Endothelial cell of umbilical vein (primary cell): Measurements from ENCODE around the gene NFKB2. TPM values are rescaled to one million over a fixed set of nuclear protein-coding genes. Genes with fewer than 3 reads are reported as not detected.

Source experiments
- BruUV-seq: library from RNA; stranded (reverse); fragments of 400-500 nt; replicated peaks from 2 replicates; lab custom pipeline; 2021; lab: Mats Ljungman, UMichigan
- CTCF ChIA-PET: fragments of 300-600, 350-600 bp; sonication (Branson Sonifier 250); formaldehyde crosslinking; loops from one replicate; lab custom pipeline; 2021; ENCODE audit warnings: antibody characterized with exemption, inconsistent platforms; lab: Charles Lee
- POLR2A ChIA-PET: fragments of 300-600, 350-600 bp; sonication (Branson Sonifier 250); formaldehyde crosslinking; loops from one replicate; lab custom pipeline; 2021; ENCODE audit warnings: antibody characterized with exemption, inconsistent platforms; lab: Charles Lee
- DNase-seq: peaks from one replicate; pipeline ENCODE4 v3.0.0-alpha.2; 2011; ENCODE audit warnings: low read depth, low spot score
- FAIRE-seq: peaks from 2 replicates; lab custom pipeline; 2011; peaks lifted over from hg19 to GRCh38; lab: Jason Lieb, UNC
- H2AFZ ChIP-seq: 2 replicates; pipeline ENCODE4 v1.6.0; 2012; ENCODE audit warnings: low read depth, low read length, control low read depth, inconsistent platforms
- H3K27ac ChIP-seq: 2 replicates; pipeline ENCODE4 v1.5.1; 2011; ENCODE audit warnings: low read depth, mild to moderate bottlenecking, control low read depth, low read length, moderate library complexity; ENCODE audit not compliant: insufficient read depth
- H3K27me3 ChIP-seq, 2 experiments: 2 replicates each; pipeline versions ENCODE4 v1.6.0 to v1.6.1; 2011; ENCODE audit warnings: low read length in 2 of 2, mixed read lengths in 1 of 2; ENCODE audit not compliant: control insufficient read depth in 2 of 2, insufficient read depth in 2 of 2
- H3K36me3 ChIP-seq, 2 experiments: 2 replicates in 1 of 2; 3 replicates in 1 of 2; pipeline ENCODE4 v1.5.1; 2011; ENCODE audit warnings: low read length in 2 of 2, mild to moderate bottlenecking in 1 of 2, moderate library complexity in 1 of 2; ENCODE audit not compliant: control insufficient read depth in 2 of 2, insufficient read depth in 2 of 2; ENCODE audit errors: extremely low read depth in 1 of 2
- H3K4me1 ChIP-seq: 3 replicates; pipeline ENCODE4 v1.5.1; 2011; ENCODE audit warnings: mild to moderate bottlenecking, low read length; ENCODE audit not compliant: control insufficient read depth, insufficient read depth; ENCODE audit errors: extremely low read depth
- H3K4me2 ChIP-seq: 2 replicates; pipeline ENCODE4 v1.6.1; 2011; ENCODE audit warnings: low read length, control low read depth, mixed read lengths; ENCODE audit not compliant: insufficient read depth
- H3K4me3 ChIP-seq, 3 experiments: fragments of 200-600 bp in 1 of 3; sonication (generic), shearing (Covaris generic) in 1 of 3; replicated peaks in 1 of 3; 2 replicates each; pipeline ENCODE4 v1.5.1; 2011 to 2016; ENCODE audit warnings: control low read depth in 3 of 3, low read length in 3 of 3, mild to moderate bottlenecking in 2 of 3, inconsistent platforms in 1 of 3, low read depth in 1 of 3, moderate library complexity in 1 of 3; ENCODE audit not compliant: insufficient read depth in 1 of 3
- H3K79me2 ChIP-seq: 2 replicates; pipeline ENCODE4 v1.6.0; 2012; ENCODE audit warnings: low read length, inconsistent platforms; ENCODE audit not compliant: control insufficient read depth, insufficient read depth
- H3K9ac ChIP-seq: replicated peaks from 2 replicates; pipeline ENCODE3; 2011; ENCODE audit warnings: low read length, control low read depth; ENCODE audit not compliant: insufficient read depth; ENCODE audit errors: extremely low read depth
- H3K9me1 ChIP-seq: replicated peaks from 3 replicates; pipeline ENCODE4 v1.6.0; 2011; ENCODE audit warnings: mild to moderate bottlenecking, low read length; ENCODE audit not compliant: control insufficient read depth, insufficient read depth; ENCODE audit errors: extremely low read depth
- H3K9me3 ChIP-seq: replicated peaks from 2 replicates; pipeline ENCODE4 v1.5.1; 2012; ENCODE audit warnings: low read length, inconsistent platforms; ENCODE audit not compliant: control insufficient read depth, insufficient read depth
- H4K20me1 ChIP-seq: replicated peaks from 2 replicates; pipeline ENCODE3; 2011; ENCODE audit warnings: mild to moderate bottlenecking, low read length; ENCODE audit not compliant: control insufficient read depth, insufficient read depth; ENCODE audit errors: extremely low read depth
- EZH2 ChIP-seq: IDR thresholded peaks from 2 replicates; pipeline ENCODE4 v1.6.1; 2012; ENCODE audit warnings: borderline replicate concordance, low read depth, mild to moderate bottlenecking, moderate library complexity, low read length, inconsistent platforms; ENCODE audit not compliant: severe bottlenecking
- FOS ChIP-seq: IDR thresholded peaks from 2 replicates; pipeline ENCODE4 v1.6.1; 2011; ENCODE audit warnings: mild to moderate bottlenecking, low read length, moderate library complexity, borderline replicate concordance; ENCODE audit not compliant: insufficient read depth
- GATA2 ChIP-seq: IDR thresholded peaks from 2 replicates; pipeline ENCODE4 v1.7.0; 2011; ENCODE audit warnings: low read depth, mild to moderate bottlenecking, moderate library complexity, mixed read lengths, low read length; ENCODE audit not compliant: insufficient read length, insufficient read depth
- JUN ChIP-seq: IDR thresholded peaks from 2 replicates; pipeline ENCODE4 v1.6.1; 2011; ENCODE audit warnings: borderline replicate concordance, low read depth; ENCODE audit not compliant: insufficient read length, insufficient read depth
- MAX ChIP-seq: IDR thresholded peaks from 2 replicates; pipeline ENCODE4 v1.6.1; 2011; ENCODE audit not compliant: insufficient read depth, insufficient read length
- POLR2A ChIP-seq: IDR thresholded peaks from 2 replicates; pipeline ENCODE4 v1.6.1; 2012; ENCODE audit warnings: low read depth, mild to moderate bottlenecking, control low read depth, low read length
- POLR2AphosphoS5 ChIP-seq: IDR thresholded peaks from 2 replicates; pipeline ENCODE4 v1.6.1; 2012; ENCODE audit warnings: low read depth, mild to moderate bottlenecking, control low read depth, low read length, moderate library complexity; ENCODE audit not compliant: insufficient read depth
- dilution Hi-C: fragments of 300-500 bp; cut with MboI; formaldehyde crosslinking; loops from one replicate; pipeline ENCODE4 v1.15.0; 2019; ENCODE audit warnings: low sequenced_read_pairs; ENCODE audit not compliant: extremely low pct_ligation_motif_present
- intact Hi-C: fragments of 100-400 bp; cut with micrococcal nuclease; formaldehyde crosslinking; loops from one replicate; pipeline ENCODE4 v1.10.0; 2022
- polyA plus RNA-seq, 4 experiments: library from polyadenylated mRNA; depleted of rRNA in 3 of 4; stranded (reverse) in 3 of 4; unstranded in 1 of 4; fragments of >200 nt; gene quantifications; 2 replicates each; pipeline versions ENCODE4 v1.2.1 to v1.2.3, GENCODE V29; 2011 to 2012; ENCODE audit warnings: missing spikeins in 1 of 4
- total RNA-seq: library from RNA; stranded (reverse); gene quantifications from 2 replicates; pipeline ENCODE4 v1.2.3, GENCODE V29; 2021
- TF ChIP-seq, protein P1 (sequence below), 2 donors: IDR thresholded peaks; 1 replicate in 1 of 2; 2 replicates in 1 of 2; pipeline ENCODE4 v1.5.1; 2011; ENCODE audit warnings: low read length in 2 of 2, mild to moderate bottlenecking in 2 of 2, moderate library complexity in 2 of 2, control low read depth in 1 of 2, inconsistent platforms in 1 of 2, low read depth in 1 of 2; ENCODE audit not compliant: insufficient read depth in 1 of 2; ENCODE audit errors: extremely low read depth in 1 of 2

The NFKB2 gene
- total and polyA plus RNA-seq, 2 donors (not counting 3 experiments of a cell fraction or from before 2014, with no cell fraction given): 21.0 to 25.6 TPM

- intact Hi-C loops (loop anchor here (1.0 kb wide), 1 partner anchor 28 kb away; no protein-coding TSS in a partner anchor), dilution Hi-C loops (no loop called here)
- H2AFZ ChIP-seq: peak overlapping the region; percentile 98
- H3K9me1 ChIP-seq: no peaks in the 10 kb centered on the region
- ChIA-PET CTCF (interaction anchor here (0.7 to 2.9 kb wide), 6 partner anchors 27 to 280 kb away, joined by 3 to 17 read pairs (median 6); no protein-coding TSS in a partner anchor), POLR2A (no interaction called here)
- TF ChIP-seq, protein P1, sequence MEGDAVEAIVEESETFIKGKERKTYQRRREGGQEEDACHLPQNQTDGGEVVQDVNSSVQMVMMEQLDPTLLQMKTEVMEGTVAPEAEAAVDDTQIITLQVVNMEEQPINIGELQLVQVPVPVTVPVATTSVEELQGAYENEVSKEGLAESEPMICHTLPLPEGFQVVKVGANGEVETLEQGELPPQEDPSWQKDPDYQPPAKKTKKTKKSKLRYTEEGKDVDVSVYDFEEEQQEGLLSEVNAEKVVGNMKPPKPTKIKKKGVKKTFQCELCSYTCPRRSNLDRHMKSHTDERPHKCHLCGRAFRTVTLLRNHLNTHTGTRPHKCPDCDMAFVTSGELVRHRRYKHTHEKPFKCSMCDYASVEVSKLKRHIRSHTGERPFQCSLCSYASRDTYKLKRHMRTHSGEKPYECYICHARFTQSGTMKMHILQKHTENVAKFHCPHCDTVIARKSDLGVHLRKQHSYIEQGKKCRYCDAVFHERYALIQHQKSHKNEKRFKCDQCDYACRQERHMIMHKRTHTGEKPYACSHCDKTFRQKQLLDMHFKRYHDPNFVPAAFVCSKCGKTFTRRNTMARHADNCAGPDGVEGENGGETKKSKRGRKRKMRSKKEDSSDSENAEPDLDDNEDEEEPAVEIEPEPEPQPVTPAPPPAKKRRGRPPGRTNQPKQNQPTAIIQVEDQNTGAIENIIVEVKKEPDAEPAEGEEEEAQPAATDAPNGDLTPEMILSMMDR (IDR thresholded peaks at IDR 0.05; ENCODE audit: extremely low read depth in 1 of 2, insufficient read depth in 1 of 2, low read depth in 1 of 2, low read length in 2 of 2): no peak
- TF ChIP-seq FOS: no peak
- TF ChIP-seq GATA2: no peak
- TF ChIP-seq JUN: no peak
- no peak for TF ChIP-seq MAX
- TF ChIP-seq EZH2: no peak
- no peak for TF ChIP-seq POLR2A
- no peak for TF ChIP-seq POLR2AphosphoS5
- peak overlapping the region; percentile 97 for H3K4me2 ChIP-seq
- peak; percentile 33 for DNase-seq
- no peaks in the 10 kb centered on the region for H3K27me3 ChIP-seq
- H4K20me1 ChIP-seq: no peaks in the 10 kb centered on the region
- BruUV-seq: no TSS peak
- H3K27ac ChIP-seq: no peak overlapping the region
- H3K9ac ChIP-seq: peak overlapping the region; percentile 64
- no peaks in the 10 kb centered on the region for H3K9me3 ChIP-seq
- FAIRE-seq: peak; percentile 66
- no peaks in the 10 kb centered on the region for H3K79me2 ChIP-seq
- no peaks in the 10 kb centered on the region for H3K36me3 ChIP-seq
- H3K4me3 ChIP-seq: peak overlapping the region; percentile 61 to 81 (median 69)
- H3K4me1 ChIP-seq: peaks cover 3% of the 10 kb centered on the region
Measured at GRCh38 chr10:102449321-102450123, 54.0 kb downstream of the NFKB2 start.
